GM21528 (cell line): ENCODE measurements around the gene RGSL1.
A peak's percentile ranks its signal among the peaks of the same experiment; 100 is the strongest.

ENCODE experiments used
- ATAC-seq: cut with Tn5 transposase; IDR thresholded peaks from one replicate; pipeline ENCODE4 v1.9.1; 2021; ENCODE audit warnings: mild to moderate bottlenecking, moderate library complexity; ENCODE audit not compliant: unreplicated experiment, low FRiP score

RGSL1 gene

DNA sequence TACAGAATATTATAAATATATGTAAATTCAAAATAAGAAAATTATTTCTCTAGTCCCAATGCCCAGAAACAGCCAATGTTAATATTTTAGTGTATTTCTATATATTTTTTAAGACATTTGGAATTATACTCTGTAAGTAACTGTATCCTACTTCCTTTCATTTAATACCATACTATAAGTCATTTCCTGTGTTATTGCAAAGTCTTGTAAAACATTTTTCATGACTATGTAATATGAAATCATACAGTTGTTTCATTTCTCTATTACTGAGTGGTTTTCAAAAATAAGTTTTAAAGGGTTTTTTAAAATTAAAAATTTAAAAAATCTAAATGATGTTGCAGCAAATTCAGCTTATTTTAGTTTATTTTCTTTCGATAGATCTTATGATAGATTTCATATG, 137.1 kb downstream of the RGSL1 start:
- ATAC-seq, result no peak

DNA sequence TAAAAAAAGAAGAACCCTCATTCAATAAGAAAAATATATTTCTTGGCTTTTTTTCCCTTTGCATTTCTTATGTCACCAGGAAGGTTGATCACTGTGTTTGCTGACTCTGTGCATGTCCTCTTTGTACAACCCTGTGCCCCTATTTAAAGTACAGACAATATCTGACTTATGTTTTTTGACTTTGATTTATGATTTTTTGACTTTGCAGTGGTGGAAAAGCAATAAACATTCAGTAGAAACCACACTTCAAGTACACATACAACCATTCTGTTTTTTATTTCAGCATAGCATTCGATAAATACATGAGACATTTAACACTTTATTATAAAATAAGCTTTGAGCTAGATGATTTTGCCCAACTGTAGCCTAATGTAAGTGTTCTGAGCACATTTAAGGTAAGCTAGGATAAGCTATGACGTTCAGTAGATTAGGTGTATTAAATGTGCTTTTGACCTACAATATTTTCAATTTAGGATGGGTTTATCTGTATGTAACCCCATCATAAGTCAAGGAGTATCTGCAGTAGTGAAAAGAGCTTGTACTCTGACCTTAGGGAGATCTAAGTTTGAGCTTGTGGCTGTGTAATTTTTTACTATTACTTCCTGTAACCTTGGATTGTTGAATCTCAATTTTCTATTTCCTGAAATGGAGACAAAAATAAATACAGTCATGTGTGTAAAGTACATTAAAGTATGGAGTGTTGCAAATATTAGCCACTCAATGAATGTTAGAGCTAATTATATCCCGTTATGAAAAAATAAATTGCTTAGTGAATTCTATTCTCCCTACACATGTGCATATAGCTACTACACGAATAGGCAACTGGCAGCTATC, 137.9 kb downstream of the RGSL1 start:
- ATAC-seq, result no peak

DNA sequence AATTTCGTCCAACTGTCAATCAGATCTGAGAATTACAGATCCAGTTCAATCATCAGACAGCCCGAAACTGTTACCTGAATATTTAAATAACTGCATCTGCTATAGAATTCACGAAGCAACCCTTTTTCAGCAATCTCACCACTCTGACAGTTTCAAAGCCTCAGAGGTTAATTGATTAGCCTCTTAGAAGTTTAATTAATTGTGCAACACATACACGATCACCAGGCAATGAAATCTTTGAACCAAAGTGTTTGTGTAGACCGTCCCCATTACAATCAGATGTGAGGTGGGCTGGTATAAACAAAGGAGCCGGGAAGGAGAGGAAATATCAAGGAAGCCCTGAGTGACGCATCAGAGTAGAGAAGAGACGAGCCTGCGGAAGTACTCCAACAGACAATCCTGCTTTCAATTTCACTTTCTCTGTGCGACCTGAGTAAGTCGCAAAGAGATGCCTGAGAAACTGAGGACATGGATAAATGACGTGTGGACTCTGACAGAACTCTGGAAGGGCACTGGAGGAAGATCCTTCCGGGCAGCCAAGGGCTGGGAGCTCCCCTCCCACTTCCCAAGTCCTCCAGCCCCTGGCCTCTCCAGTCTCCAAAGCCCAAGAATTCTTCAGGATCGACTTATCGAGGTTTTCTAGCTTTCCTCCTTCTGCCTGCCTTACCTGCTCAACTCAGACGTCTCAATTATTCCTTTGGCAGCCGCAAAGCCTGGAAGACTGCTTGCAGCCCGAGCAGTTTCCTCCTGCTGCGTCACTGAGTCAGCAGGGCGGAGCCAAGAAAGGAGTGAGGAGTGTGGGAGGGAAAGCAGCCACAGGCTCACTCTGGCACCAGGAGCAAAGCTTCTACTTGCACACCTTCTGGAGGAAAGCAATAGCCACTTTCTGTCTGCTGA, 138.8 kb downstream of the RGSL1 start, which contains the start of gene RNASEL:
Gene RNASEL, minus strand, starts transcription at position 757 of the 897 bp plus-strand sequence. CDS start 2,450 bp downstream, outside the sequence.
- ATAC-seq, result peak; percentile 84

DNA sequence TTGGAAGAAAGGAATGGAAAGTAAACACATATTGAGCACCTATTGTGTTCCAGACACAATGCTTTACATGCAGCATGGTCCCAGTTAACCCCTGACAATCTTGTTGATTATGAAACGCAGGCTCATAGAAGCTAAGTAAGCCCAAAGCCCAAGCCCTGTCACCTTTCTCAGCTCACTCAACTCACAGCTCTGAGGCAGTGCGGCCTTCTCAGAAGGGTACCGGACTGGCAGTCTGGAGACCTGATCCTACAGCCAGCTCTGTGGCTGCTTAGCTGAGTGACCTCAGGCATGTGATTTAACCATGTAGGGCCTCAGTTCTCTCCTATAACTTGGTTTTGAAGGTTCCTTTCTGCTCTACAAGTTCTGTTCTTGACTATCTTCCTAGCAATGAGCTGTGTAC, 139.6 kb downstream of the RGSL1 start:
- ATAC-seq, result no peak

DNA sequence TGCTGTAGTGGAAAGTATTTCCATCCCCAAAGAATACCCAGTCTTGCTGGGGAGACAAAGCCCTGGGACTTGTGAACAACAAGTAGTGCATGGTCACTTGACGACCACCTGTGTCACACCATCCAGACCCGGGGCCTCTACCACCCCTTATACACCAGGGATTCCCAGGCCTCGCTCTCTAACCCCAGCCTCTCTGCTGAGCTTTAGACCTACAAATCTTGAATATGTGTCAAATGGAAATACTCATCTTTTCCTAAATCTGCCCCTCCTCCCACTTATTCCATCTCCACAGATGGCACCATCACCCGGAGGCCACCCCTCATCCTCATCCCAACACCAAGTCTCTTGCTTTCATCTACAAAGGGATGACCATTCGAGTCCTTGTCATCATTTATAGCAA, 140.0 kb downstream of the RGSL1 start:
- ATAC-seq, result no peak

DNA sequence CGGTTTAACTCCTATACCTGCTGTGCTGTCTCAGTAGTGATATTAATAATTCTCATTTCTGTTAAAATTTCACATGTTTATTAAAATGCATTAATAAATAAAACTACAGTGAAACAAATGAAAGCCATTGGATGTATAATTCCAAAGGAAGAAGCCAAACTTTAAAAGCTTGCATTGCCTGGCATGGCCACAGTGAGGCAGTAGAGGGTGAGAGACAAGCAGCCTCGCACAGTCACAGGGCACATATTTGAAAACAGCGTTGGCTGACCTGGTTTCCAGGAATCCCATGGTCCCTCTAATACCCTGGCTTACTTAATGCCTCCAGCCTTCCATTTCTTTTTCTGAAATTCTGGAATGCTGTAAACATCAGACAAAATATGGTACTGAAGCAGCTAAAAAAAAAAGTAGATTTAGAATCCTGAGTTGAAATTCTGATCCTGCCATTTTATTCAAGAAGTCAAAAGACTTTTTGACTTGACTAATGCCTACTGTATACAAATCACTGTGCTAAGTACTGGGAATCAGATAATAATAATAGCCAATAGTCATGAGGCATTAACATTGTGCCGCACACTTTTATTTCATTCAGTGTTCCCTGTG, 145.8 kb downstream of the RGSL1 start:
- ATAC-seq, result no peak

DNA sequence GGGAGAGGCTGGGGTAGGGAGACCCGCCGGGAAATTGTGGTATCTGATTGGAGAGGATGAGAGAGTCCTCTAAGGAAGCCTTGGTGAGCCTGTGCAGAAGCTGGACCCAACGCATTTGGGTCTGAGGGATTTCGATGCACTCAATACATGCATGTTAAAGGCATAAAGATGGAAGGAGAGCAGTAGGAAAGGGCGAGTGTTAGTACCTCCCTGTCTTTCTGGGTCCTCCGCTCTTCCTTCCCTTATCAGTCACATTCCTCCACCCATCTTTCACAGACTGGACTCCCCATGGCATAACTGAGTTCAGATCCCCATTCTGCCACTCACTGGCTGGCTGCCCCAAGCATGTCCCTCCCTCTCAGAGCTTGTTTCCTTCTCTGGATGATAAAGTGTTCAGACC, 147.0 kb downstream of the RGSL1 start:
- no peak for ATAC-seq

DNA sequence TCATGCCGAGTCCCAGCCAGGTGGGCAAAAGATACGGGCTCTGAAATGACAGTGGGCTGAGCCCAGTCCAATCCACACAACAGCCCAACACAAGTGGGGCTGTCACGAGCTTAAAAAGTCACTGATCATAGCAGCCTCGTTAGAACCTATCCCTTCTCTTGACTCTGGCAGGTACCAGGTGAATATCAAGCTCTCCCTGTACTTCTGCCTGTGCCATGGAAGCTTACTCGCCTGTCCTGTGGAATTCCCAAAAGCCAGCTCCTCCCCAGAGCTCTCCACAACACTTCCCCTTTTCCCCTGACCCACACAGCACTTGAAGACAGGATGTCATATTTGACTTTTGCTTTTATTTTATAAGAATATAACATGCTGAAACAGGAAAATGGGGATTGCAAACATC, 148.3 kb downstream of the RGSL1 start:
- ATAC-seq, result no peak

DNA sequence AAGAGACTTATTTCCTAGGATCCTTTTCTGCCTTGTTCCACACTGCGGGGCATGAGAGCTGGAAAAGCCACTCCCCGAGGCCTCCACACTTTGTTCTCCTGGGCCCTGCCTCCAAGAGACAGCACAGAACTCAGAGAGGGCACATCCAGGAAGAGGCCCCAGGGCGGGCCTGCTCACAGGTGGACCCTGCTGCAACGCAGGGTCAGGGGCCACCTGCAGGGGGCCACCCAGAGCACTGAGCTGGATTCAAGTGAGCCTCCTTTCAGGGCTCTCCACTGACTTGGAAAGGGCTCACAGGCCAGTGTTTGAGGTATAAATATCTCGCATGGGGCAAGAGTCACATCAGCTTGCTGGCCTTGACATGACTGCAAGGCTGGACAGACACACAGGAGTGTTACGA, 149.4 kb downstream of the RGSL1 start:
- ATAC-seq, result no peak

DNA sequence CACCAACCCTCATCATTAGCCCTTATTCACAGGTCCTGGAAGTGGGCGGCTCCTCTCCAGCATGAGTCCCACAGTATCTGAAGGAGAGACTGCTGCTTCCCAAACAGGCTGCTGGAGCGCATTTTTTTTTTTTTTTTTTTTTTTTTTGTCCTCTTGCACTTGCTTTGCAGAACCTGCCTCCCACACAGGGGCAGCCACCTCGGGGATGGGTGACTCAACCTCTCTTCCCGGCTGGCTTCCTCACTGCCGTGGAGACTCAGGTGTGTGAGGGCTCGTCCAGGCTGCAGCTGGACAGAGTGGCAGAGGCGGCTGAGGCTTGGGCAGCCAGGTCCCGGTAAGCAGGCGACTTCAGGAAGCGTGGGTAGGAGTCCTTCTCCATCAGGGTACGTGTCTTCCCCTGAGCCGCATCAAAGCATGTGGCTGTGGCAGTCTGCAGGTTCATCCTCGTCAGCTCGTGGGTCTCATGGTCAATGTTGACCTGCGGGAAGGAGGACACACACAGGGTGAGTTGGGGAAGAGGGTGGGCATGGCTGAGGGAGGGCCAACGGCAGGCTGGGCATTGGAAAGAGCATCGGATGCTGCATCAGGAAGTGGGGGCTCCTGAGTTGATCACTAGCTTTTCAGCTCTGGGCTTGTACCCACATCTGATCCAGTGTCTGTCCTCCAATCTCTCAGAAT, 150.2 kb downstream of the RGSL1 start:
- ATAC-seq, result no peak

DNA sequence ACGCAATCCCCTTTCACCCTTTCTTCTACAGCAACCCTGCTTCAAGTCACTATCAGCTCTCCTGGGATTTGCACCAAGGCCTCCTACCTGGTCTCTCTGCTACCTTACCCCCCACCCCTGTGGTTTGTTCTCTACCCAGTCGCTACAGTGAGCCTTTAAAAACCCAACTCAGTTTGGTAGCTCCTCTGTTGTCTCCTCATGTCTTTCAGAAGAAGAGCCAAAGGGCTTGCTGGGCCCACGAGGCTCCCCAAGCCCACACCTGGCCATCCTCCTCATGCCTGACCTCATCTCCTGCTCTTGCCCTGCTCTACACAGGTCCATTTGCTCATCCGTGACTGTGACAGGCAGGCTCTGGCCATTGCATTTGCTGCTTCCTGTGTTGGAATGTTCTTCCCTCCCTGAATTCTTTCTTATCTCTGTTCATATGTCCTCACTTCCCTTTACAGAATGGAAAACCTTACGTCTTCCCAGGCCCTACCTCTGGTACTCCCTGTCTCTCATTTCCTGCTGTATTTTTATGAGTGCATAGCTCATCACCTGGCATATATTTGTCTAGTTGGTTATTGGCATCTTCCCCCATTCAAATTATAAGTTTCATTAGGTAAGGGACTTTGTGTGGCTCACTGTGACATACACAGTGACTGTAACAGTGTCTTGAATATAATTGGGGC, 150.9 kb downstream of the RGSL1 start:
- no peak for ATAC-seq

DNA sequence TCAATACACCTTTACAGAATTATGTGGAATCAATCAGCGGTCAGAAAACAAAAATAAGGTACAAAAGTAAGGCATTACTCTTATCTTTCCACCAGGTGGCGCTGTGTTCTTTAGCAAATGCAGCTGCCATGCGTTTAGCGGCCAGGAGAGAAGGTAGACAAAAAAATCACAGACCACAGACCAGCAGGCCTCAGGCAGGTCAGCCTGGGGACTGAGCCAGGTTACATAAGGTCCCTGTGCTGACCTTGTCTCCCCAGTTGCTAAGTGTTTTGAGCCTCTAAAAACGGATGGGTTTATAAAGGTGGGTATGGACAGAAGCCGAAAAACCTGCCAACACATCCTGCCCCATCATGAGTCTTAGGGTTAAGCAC, 151.5 kb downstream of the RGSL1 start:
- ATAC-seq, result no peak

DNA sequence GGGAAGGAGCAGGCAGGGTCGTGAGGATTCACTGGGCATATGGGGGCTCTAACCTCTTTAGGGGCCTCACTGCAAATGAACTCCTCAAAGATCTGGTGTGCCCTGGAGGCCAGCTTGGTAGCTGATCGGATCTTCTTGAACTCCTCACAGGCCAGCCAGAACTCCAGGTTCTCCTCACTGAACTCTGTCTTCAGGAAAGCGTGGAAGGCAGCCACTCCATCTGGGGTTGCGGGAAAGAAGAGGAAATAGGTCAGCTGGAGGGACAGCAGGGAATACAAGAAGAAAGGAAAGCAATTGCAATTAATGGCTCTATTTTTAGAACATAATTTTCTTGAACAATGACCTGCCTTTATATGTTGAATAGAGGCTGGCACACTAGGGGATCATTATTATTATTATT, 152.0 kb downstream of the RGSL1 start:
- ATAC-seq, result no peak

DNA sequence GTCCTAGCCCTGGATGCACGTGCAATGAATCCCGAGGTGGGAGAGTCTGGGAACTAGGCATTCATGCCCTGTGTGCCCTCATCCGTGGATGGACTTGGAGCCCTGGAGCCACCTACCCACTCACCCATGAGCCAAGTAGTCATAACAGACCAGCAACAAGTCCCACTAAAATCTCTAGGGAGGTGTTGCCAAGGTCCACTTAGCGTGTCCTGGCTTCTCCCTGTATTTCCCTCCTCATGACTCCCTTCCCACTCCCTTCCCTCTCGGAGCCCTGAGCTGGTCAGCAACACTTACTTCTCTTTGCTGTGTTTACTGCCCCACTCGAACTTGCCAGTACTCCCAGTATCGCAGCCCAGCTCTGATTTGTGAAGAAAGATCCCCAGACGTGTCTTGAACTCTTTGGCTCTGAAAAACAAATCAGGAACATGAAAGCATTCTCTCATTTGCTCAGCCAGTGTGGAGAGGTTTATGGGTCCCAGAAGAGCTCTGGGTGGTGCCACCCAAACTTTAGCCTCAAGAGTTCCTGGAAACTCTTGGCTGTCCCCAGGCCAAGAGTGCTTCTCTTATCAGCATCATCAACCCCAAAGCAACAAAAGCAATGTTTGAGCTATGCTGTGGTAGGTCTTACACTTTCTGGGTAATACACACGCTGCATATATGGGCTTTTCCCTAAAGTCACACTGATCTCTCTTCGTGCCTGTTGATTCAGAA, 153.1 kb downstream of the RGSL1 start:
- ATAC-seq, result no peak

DNA sequence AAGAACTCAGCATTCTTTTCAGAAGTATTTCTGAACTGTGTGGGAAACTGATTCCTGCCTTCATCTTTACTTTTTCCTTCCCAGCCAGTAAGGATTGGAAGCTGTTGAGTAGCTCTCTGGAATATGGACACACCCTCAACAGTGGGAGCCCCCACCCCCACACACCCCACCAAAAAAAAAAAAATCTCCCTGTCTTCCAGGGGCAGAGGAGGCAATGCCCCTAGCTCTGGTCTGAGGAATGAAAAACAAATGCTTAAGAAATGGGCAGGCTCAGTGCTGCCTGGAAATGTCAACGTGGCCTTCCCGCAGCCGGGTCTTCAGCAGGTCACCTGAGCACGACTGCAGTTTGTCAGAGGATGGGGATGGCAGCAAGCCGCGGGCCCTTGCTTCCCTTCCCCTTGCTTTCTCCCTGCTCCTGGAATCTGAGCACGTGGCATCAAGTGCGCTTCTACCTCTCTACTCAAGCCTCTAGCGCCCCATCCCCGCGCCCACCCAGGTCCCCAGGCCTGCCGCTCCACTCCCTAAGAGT, 153.8 kb downstream of the RGSL1 start:
- ATAC-seq, result peak; percentile 22

DNA sequence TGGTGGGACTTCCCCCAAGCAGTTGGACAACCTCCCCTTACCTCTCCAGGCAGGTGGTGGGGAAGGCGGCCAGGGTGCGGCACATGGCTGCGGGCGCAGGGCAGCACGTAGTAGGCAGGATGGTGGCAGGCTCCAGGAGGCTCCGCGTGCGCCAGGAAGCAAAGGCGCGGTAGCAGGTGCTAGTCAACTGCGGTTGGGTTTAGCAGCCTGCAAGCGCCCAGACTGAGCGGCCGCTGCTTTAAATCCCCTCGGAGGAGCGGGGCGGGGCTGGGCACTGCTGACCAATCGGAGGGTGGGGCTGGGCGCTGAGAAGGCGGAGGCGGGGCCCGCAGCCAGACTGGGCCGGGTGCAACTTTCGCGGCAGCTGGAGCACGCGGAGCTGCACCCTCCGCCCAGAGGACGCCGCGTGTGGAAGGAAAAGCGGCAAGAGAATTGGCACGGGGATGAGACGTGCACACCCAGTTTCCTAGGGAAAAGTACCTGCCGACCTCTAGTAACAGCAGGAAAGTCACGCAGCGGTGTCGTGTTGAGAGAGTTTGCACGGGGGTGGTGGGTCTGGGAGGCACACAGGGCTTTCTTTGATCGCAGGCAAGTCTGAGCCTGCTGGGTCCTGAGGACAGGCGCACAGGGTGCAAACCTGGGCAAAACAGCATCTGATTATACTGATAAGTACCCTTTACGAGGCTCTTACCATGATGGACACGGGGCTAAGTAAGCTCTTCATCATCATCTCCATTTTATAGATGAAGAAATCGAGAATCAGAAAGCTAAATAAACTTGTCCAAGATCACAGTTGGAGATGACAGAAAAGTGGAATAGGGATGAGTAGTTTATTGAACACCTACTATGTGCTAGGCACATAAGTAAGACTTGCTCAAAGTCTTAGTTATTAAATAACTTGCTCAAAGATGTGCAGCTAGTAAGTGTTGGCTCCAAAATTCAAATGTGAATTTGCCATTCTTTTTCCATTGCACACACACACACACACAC, 154.5 kb downstream of the RGSL1 start, which contains the start of gene RGS16:
Gene RGS16, minus strand, starts transcription at position 215 of the 990 bp plus-strand sequence. Its CDS starts 130 bp downstream, at position 85.
- ATAC-seq, result peak; percentile 88

DNA sequence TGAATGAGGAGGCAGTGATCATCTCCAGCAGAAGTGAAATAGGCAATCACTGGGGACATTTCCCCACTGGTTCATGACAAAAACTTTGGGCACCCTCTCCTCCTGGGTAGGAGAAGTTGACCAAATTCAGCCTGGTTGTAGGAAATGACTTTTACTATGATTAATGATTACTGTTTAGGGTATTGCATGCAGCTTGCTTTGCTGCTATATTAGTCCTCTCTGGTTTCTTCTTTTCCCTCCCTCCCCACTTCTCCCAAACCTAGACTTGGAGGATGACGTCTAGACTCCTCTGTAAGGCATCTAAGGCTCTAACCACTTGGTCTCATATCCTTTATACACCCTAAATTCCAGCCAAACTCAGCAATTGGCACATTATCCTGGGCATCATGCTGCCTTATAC, 157.6 kb downstream of the RGSL1 start:
- no peak for ATAC-seq

DNA sequence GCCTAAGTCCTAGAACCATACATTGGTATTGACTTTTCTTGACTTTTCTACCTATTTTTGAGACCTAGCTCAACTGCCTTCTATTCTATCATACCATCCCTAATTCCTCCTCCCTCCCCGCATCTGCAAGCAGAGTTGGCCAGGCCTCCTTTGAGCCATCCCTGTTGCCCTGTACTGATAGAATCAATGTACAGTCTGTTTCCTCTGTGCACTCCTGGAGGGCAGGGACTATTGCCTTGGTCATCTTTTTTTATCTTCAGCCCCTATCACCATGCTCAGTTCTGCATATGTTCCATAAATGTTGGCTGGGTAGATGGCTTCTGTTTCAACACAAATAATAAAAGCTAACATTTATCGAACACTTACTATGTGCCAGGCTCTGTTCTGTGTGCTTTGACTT, 158.3 kb downstream of the RGSL1 start:
- no peak for ATAC-seq
